Mucosa of gallbladder (tissue), 1 donor: ENCODE results near the gene ERICH3. TPM values are rescaled to one million over a fixed set of nuclear protein-coding genes. Genes with fewer than 3 reads are reported as not detected.
A peak's percentile ranks its signal among the peaks of the same experiment; 100 is the strongest.
"Not testable (repeated sequence)": the region's sequence is repeated elsewhere in the genome, so short reads cannot be mapped to it uniquely, and the experiment has no call there.

ENCODE experiments used
- DNase-seq: peaks from one replicate; pipeline ENCODE4 v3.0.0-alpha.2; 2020; ENCODE audit warnings: low spot score
- total RNA-seq: library from RNA; stranded (reverse); gene quantifications from one replicate; pipeline ENCODE4 v1.2.1, GENCODE V29; 2021
- donor health status: DM: no; HTN: no; CAD: no.

The ERICH3 gene
- total RNA-seq, 1 donor from 2014 or later: 0.09 TPM

DNA sequence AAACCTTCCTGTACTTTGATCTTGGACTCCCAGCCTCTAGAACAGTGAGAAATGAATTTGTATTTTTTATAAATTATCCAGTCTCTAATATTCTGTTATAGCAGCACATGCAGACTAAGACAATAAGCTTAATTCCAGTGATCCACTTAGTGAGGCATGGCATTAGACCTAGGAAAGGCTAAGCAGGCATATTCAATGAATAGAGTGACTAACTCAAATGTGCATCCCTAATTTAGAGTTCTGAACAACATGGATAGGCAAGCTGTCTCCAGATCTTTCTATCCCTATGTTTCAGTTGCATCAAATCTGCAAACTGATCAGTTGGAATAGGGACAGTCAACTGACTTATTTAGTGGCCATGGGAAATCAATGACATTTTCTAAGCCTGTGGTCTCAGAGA, 4.3 kb upstream of the ERICH3 start:
- no peak for DNase-seq

DNA sequence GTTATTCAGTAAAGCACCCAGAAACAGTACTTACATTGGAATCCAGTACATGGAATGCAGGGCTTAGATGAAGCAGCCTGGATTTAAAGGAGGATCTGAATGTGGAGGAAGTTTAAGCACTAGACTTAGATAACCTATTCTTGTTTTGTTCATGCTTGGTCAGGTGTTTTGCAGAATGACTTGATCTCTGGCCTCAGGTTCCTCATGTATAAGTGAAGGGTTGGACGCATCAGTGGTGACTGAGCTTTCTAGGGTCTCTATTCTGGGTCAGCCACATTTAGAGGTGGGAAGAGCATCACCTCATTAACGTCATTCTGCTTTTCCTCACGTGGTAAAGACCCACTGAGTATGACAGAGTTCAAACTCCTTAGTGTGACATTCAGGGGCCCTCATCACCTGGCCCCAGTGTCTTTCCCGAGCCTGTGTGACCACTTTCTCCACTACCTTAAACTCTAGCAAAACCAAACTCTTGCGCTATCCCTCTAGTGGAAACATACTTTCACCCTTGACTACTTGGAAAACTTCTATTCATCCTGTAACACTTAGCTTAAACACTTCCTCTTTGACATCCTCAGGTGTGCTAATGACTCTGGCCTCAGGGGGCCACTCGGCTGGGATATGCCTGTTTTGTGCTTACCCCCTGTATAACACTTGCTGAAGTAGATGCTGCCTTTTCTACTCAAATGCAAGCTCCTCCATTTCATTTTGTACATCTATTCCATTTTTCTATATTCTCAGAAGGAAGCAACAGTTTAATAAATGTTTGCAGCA, 871 bp upstream of the ERICH3 start:
- no peak for DNase-seq

DNA sequence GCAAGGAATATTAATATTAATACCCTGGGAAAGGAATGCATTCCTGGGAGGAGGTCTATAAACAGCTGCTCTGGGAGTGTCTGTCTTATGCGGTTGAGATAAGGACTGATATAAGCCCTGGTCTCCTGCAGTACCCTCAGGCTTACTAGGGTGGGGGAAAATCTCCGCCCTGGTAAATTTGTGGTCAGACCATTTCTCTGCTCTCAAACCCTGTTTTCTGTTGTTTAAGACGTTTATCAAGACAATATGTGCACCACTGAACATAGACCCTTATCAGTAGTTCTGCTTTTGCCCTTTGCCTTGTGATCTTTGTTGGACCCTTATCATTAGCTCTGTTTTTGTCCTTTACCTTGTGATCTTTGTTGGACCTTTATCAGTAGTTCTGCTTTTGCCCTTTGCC, 2.7 kb downstream of the ERICH3 start:
- not testable (repeated sequence) for DNase-seq

DNA sequence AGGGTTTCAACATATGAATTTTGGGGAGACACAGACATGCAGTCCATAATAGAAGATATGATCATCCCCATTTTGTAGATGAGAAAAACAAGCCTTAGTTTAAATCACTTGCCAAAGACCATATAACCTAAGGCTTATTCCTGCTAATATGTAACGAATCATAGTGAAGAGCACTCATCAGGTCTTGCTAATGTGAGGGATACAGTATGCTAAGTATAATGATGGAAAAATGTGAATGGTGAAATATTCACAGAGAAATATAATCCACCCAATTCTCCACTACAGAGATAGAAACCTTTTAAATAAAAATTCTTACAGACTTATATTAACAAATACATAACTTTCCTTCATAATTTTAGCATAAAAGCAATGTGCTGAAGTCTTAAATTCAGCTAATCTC, 18.9 kb downstream of the ERICH3 start:
- DNase-seq: no peak

DNA sequence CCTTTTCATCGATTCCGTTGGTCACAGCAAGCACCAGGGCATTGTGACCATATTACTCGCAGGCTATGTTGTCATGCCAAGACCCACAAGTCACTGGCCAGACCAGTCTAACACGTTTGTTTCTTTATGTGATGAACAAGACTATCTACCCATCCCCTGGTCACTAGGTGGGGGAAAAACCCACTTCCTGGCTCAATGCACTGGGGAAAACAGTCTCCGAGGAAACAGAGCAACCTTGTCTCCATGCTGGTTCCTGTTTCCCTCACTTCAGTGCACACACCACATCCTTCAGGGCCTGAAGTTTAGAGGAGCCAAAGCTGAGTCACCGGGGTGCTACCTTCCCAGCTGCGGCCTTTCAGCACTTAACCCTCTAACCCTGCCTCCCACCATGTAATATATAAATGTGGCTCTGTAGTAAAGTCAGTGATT, 20.9 kb downstream of the ERICH3 start:
- peak; percentile 22 for DNase-seq

DNA sequence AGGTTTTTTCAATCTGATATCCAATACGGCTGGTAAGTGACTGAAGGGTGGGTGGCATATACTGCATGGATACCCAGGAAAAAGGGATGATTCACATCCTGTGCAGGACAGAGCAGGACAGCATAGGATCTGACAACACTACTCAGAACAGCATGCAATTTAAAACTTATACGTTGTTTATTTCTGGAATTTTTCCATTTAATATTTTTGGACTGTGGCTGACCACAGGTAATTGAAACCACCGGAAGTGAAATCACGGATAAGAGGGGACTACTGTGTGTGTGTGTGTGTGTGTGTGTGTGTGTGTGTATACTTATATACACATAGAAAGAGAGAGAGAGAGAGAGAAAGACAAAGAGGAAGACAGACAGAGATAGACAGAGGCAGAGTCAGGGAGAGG, 23.0 kb downstream of the ERICH3 start:
- DNase-seq: no peak

DNA sequence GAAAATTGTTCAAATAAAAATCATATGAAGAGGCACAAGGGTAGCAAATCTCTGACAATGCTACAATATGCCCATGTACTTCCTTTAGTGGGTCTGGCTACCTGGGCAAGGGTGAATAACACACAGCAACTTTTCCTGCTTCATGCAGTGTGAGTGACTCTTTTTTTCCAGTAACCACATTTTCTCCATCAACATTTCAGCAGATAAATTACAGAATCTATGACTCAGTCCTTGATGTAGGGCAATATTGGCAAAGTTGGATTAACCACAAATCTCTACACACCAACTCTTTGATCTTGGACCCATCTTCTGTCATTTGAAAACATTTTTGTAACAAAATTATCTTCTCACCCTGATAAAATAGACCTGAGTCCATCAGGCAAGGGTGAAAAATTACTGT, 31.7 kb downstream of the ERICH3 start:
- no peak for DNase-seq

DNA sequence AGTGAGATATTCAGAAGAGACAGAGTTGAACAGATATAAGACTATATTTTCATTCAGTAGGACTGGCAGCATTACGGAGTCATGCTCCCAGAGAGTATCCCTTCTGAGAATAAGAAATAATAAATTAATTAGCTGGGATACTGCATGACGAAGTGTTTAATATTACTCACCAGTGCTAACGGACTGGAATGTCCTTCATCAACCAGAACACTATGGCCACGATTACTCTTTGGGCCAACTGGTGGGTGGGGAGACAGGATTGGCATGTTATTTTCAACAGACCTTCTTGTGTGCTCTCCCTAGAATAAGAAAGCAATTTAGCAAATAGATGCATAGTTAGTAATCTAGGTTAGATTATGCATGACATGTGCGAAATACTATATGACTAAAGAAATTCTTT, 32.4 kb downstream of the ERICH3 start:
- no peak for DNase-seq

DNA sequence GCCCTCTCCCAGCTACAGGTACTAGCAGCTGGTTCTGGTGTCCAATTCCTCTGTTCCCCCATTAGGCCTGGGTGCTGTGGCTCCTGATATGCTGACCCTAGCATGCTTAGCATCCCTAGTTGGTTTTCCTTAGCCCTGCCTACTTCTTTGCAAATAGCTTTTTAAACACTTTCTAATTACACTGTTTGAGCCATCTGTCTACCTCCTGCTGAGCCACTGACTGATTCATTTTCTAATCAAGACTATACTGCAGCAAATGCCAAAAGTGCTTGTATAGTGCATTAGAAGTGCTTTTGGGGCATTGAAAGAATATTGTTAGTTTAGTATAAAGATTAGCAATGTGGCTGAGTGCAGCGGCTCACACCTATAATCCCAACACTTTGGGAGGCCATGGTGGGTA, 36.3 kb downstream of the ERICH3 start:
- DNase-seq: no peak

DNA sequence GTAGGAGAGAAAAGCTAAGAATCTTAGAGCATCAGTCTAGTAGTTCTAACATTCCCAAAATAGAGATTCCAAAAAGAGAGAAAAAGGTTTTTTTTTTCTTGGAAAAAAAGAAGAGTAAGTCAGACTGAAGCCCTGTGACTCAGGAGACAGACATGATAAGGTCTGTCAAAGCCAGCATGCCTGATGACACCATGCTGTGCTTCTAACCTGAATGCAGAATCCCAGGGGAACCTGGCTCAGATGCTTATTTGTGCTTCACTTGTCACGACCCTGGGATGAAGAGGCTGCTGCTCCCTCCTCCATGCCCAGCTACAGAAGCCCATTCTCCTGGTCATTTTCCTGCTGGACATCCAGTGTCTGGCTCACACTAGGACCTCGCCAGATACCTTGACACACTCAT, 44.3 kb downstream of the ERICH3 start:
- DNase-seq: no peak

DNA sequence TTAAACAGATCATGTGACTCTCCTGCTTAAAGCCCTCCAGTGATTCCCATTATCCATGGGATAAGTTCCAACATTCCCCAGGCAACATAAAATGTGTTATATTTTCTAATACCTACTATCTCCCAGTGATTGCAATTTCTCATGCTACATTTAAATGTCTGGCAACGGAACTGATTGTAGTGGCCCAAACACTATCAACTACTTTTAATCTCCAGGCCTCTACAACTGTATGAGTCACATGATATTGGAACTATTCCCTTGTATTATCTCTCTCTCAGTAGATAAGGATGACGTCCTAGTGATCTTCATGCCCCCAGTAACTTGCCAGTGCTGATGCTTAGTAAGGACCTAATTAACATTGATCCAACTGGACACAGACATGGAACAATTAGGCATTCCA, 49.9 kb downstream of the ERICH3 start:
- no peak for DNase-seq

DNA sequence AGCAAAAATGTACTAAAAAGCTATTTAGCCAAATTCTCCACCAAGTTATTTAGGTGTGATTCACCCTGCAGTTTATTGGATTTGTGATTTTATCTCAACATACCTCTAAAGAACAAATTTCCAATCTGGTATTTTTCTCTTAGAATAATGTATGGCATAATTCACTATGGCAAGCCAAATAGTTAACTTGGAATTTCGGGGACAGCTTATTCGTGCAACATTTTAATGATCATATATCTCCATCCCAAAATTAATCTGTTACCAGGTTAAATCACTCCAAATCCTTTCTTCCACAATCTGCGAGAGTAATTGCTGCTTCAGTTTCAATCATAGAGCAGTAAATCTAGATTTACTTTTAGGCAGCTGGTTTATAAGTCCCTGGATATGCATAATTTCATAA, 53.4 kb downstream of the ERICH3 start:
- DNase-seq: no peak

DNA sequence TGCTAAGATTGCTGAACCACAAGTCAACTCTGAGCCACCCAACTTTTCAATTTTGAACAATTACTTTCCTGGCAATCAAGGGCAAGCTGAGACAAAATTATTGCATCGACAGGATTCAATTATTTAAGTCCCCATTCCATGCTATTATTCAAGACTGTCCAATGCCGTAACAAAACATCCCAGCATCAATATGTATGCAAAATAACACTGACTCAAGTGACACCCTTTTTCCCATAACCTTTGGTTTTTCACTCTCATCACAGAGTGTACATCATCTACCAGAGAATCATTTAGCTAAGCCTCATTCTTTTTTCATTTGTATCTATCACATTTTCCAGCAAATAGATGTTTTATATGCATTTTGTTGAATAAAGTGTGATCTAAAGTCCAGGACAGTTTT, 54.6 kb downstream of the ERICH3 start:
- no peak for DNase-seq

DNA sequence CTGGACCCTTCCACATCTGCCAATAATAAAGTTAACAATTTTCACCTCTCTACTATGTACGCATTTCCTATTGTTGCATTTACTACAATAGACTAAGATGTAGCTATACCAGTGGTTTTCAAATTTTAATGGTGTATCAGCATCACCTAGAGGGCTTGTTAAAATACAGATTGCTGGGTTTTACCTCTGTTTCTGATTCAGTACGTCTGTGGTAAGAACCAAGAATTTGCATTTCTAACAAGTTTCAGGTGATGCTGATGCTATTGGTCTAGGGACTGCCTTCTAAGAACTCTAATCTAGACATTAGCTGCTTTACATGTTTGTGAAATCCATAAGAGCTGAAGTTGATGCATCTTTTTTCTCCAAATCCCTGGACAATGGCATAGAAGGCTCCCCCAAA, 59.7 kb downstream of the ERICH3 start:
- DNase-seq: no peak

DNA sequence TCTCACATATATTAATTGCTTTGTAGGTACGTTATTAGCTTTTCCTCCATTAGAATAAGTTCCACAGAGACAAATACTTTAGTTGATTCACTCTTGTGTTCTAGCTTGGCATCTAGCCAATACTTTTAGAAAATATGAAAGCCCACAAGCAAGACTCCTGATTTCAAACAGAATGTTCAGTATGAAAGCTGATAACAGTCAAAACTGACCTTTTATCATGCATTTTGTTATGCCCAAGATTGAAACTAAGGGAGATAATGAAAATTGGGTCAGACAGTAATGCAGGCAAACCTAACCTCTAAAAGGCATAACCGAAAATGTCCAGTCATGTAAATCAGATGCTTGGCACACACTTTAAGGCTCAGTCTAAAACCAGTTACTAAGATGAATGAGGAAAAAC, 61.7 kb downstream of the ERICH3 start:
- no peak for DNase-seq

DNA sequence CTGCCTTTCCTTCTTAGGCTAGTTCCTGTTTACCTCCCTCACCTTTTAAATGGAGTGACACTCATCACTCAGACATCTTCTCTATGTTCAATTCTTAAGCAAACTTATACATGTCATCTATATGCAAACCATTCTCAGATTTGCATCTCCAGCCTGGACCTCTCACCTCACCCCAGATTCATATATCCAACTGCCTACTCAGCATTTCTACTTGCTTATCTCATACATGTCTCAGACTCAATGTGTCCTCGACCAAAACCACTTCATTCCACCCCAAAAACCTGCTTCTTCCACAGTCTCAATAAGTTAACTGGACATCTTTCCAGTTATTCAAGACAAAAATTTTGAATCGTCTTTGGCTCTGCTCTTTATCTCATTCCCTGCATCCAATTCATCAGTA, 62.6 kb downstream of the ERICH3 start:
- no peak for DNase-seq

DNA sequence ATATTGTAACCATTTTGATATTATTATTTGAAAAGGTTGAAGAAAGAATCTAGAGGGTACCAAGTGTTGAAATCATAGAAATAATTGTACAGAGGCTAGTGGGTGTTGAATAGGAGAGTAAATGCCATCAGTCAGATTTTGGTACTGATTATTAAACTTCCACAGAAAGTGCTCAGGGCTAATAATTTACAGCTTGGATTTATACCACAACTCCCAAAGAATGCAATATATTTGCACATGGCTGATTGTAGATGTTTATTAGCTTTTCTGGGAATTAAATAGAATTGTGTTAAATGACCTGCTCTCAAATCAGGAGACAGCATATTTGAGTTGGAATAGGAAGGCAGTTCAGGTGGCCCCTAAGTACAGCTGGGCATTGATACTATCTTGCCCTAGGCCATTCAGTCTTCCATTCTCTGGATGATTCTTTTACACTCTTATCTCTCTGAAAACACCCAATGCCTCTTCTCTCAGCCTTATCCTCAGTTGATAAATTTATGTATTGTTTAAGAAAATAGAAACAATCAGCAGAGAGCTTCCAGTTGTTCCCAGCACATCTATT, 63.7 kb downstream of the ERICH3 start:
- no peak for DNase-seq

DNA sequence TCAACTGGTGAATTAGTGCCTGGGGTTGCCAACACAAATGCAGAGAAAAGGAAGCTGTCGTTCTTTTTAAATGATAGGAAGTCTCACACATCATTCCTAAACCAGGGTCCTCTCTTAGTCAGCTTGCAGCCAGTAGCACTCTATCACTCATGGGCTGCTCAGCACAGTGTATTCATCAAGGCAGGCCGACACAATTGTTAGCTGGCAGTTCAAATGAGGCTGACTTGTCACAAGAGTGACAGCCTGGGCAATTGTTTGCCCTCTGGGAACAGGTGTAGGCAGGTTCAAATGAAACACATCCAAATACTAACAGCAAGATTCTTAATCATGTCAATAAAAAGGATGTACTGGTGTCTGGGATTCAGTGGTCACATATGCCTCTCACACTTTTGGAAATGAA, 76.9 kb downstream of the ERICH3 start:
- DNase-seq: no peak

DNA sequence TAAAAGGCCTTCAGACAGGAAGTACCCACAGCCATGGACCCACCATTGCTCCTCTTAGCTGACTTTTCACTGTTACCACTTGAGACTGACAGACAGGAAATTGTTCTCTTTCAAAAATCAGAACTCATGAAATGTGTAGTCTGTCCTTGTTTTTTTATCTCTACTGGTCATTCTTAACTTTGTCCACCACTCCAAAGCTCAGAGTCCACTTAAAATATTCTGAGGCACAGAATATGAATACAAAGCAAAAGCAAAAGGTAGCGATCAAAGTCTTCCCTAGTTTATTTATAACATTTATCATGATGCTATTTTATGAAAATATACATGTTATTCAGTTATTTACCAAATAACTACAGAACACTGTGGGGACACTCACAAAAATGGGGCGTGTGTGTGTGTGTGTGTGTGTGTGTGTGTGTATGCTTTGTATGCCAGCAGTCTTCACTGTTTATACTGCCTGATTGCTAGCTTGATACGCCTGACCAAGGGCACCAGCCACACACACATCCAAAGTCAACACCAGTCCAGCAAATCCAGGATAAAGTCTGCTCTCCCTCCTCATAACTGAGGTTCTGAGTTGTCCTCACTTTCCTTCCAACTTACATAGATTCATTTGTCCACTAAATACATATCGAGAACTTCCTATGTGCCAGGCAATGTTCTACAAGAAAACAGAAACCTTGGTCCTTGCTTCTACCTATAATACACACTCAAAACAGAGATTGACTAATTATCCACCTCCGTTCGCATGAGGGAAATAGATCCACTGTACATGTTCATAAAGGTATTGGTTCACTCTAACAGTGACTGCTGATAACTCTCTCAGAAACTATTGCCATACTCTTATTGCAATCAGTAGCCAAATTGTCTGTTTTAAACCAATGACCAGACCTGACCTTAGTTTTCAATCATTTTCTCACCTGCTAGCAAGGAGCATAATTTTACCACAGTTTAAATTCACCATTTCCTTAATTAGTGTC, 79.4 kb downstream of the ERICH3 start:
- no peak for DNase-seq

DNA sequence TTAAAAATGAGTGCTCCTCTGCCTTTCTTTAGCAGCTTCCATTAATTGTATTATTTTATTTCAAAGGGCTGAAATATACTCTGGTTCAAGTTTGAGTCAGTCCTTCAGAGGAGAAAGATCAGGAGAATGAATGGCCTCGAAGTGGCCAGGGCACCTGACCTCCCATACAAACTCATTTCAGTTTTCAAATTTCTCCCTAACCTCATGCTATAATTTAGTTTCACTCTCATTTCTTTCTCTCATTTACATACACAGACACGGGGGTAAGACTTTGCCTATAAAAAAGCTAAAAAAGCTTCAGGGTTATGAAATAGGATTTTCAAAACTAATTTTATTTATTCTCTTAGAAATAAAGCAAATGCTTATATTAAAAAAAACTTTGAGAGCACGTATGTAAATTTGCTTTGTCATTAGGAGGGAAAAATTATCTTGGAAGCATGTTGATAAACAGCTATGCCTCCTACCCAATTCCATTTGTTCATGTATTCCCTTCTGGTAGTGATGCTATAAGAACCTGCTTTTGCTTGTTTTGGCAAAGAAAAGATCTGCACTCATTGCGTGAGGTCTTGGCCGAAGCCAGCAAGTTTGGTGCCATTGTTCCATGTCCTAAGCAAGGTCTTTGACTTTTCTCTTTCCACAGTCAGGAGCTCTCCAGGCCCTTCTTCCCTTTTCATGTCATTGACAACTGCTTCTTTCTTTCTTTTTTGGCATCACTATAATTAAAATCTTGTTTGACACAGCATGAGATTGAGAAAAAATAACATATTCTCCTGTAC, 80.8 kb downstream of the ERICH3 start:
- no peak for DNase-seq

DNA sequence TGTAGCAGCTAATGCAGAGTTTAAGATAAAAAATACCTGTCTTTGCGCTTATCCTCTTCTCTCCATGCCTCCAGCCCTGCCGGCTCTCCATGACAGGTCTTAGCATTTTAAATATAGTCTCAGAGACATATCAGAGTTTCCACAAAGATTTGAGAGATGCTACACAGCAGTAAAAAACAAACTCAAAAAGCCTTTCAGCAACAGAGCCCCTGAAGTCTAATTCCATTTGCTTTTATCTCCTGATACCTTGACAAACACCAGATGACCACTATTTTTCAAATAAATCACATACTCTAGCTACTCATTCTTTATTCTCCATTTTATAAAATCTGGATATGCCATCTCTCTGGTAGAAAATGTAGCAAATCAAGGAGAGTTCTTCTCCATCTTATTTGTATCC, 81.6 kb downstream of the ERICH3 start:
- no peak for DNase-seq

DNA sequence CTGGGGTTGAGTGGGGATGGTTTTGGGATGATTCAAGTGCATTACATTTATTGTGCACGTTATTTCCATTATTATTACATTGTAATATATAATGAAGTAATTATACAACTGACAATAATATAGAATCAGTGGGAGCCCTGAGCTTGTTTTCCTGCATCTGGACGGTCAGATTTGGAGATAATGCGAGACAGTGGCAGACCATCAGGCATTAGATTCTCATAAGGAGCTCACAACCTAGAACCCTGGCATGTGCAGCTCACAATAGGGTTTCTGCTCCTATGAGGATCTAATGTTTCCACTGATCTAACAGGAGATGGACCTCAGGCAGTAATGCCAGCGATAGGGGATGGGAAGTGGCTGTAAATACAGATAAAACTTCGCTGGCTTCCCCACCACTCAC, 83.3 kb downstream of the ERICH3 start:
- DNase-seq: no peak
